ENCODE measurements around the gene CENPP.

The CENPP gene

GRCh38 chr9:92325269-92325990 is at the start of gene CENPP, which contains the start of gene NOL8:
CENPP (plus strand) TSS chr9:92325953.
NOL8 (minus strand) TSS chr9:92325350; CDS start chr9:92324161, 1,189 bp downstream.
- in situ Hi-C loops (cut with MboI; ENCODE audit: low sequenced_read_pairs), result no loop called here

GRCh38 chr9:92276331-92277032 is 49.3 kb upstream of the CENPP start:
- in situ Hi-C loops (cut with MboI; ENCODE audit: low sequenced_read_pairs), result no loop called here

GRCh38 chr9:92278110-92278509 is 47.6 kb upstream of the CENPP start:
- in situ Hi-C loops (cut with MboI; ENCODE audit: low sequenced_read_pairs), result no loop called here

GRCh38 chr9:92279302-92279701 is 46.5 kb upstream of the CENPP start:
- in situ Hi-C loops (cut with MboI; ENCODE audit: low sequenced_read_pairs), result no loop called here

GRCh38 chr9:92289708-92290390 is 35.9 kb upstream of the CENPP start:
- in situ Hi-C loops (cut with MboI; ENCODE audit: low sequenced_read_pairs), result no loop called here

- in situ Hi-C loops (cut with MboI; ENCODE audit: low sequenced_read_pairs), result no loop called here
Observed at GRCh38 chr9:92290785-92291429, 34.8 kb upstream of the CENPP start.

- in situ Hi-C loops (cut with MboI; ENCODE audit: low sequenced_read_pairs), result no loop called here
Observed at GRCh38 chr9:92291577-92291976, 34.2 kb upstream of the CENPP start.

GRCh38 chr9:92292338-92293074 is 33.2 kb upstream of the CENPP start:
- in situ Hi-C loops (cut with MboI; ENCODE audit: low sequenced_read_pairs), result no loop called here

GRCh38 chr9:92293075-92293354 is 32.7 kb upstream of the CENPP start:
- in situ Hi-C loops (cut with MboI; ENCODE audit: low sequenced_read_pairs), result no loop called here

GRCh38 chr9:92293452-92294296 is 32.1 kb upstream of the CENPP start, which contains the start of gene IARS1:
IARS1 (minus strand) TSS chr9:92293697; CDS start chr9:92289419, 4,278 bp downstream.
- in situ Hi-C loops (cut with MboI; ENCODE audit: low sequenced_read_pairs), result no loop called here

- in situ Hi-C loops (cut with MboI; ENCODE audit: low sequenced_read_pairs), result no loop called here
Observed at GRCh38 chr9:92294297-92294676, 31.5 kb upstream of the CENPP start.

GRCh38 chr9:92295240-92295790 is 30.4 kb upstream of the CENPP start:
- in situ Hi-C loops (cut with MboI; ENCODE audit: low sequenced_read_pairs), result no loop called here

- in situ Hi-C loops (cut with MboI; ENCODE audit: low sequenced_read_pairs), result no loop called here
Observed at GRCh38 chr9:92295827-92296258, 29.9 kb upstream of the CENPP start.

GRCh38 chr9:92297611-92298010 is 28.1 kb upstream of the CENPP start:
- in situ Hi-C loops (cut with MboI; ENCODE audit: low sequenced_read_pairs), result no loop called here

- in situ Hi-C loops (cut with MboI; ENCODE audit: low sequenced_read_pairs), result no loop called here
Observed at GRCh38 chr9:92298036-92298435, 27.7 kb upstream of the CENPP start.

GRCh38 chr9:92299116-92299515 is 26.6 kb upstream of the CENPP start:
- in situ Hi-C loops (cut with MboI; ENCODE audit: low sequenced_read_pairs), result no loop called here

- in situ Hi-C loops (cut with MboI; ENCODE audit: low sequenced_read_pairs), result no loop called here
Observed at GRCh38 chr9:92300936-92301335, 24.8 kb upstream of the CENPP start.

GRCh38 chr9:92308893-92309292 is 16.9 kb upstream of the CENPP start:
- in situ Hi-C loops (cut with MboI; ENCODE audit: low sequenced_read_pairs), result no loop called here

GRCh38 chr9:92310562-92310961 is 15.2 kb upstream of the CENPP start:
- in situ Hi-C loops (cut with MboI; ENCODE audit: low sequenced_read_pairs), result no loop called here
